HEK293 (cell line): ENCODE results near the gene AGFG1.

Experiments
- CTCF ChIA-PET: fragments of 350-600 bp; formaldehyde crosslinking; extraction: SDS; loops from one replicate; lab custom pipeline; 2021; ENCODE audit warnings: antibody characterized with exemption; lab: Yijun Ruan, JAX
- POLR2A ChIA-PET: fragments of 300-600 bp; formaldehyde crosslinking; extraction: SDS; loops from one replicate; lab custom pipeline; 2020; ENCODE audit warnings: antibody characterized with exemption, inconsistent platforms; lab: Yijun Ruan, JAX
- H3K27ac ChIP-seq: fragments of 200-500 bp; sonication (Bioruptor generic); 2 replicates; pipeline ENCODE4 v1.5.1; 2014; ENCODE audit warnings: low read depth, low read length, control low read depth, inconsistent platforms; ENCODE audit errors: extremely low read depth
- H3K36me3 ChIP-seq, 2 experiments: fragments of 200-500 bp in 1 of 2; sonication (Bioruptor generic) in 1 of 2; 1 replicate in 1 of 2; 2 replicates in 1 of 2; pipeline ENCODE4 v1.5.1; 2014 to 2017; ENCODE audit warnings: inconsistent platforms in 2 of 2, low read length in 2 of 2; ENCODE audit not compliant: control insufficient read depth in 2 of 2, insufficient read depth in 1 of 2
- H3K4me1 ChIP-seq: fragments of 200-500 bp; sonication (Bioruptor generic); 2 replicates; pipeline ENCODE4 v1.5.1; 2014; ENCODE audit warnings: mild to moderate bottlenecking, low read length, inconsistent platforms; ENCODE audit not compliant: control insufficient read depth, insufficient read depth
- H3K4me3 ChIP-seq: 2 replicates; pipeline ENCODE4 v1.5.1; 2011; ENCODE audit warnings: low read depth, mild to moderate bottlenecking, control low read depth, low read length, moderate library complexity
- H3K9me3 ChIP-seq: fragments of 200-500 bp; sonication (Bioruptor generic); 2 replicates; pipeline ENCODE4 v1.5.1; 2014; ENCODE audit warnings: low read depth, low read length, inconsistent platforms; ENCODE audit not compliant: control insufficient read depth, insufficient read depth
- BCL11B ChIP-seq: fragments of 450-650 bp; formaldehyde crosslinking; IDR thresholded peaks from 2 replicates; pipeline ENCODE4 v1.5.1; 2016; ENCODE audit warnings: low read depth, missing biosample characterization, missing genetic modification characterization
- EGR2 ChIP-seq: fragments of 450-650 bp; formaldehyde crosslinking; IDR thresholded peaks from 2 replicates; pipeline ENCODE4 v1.5.1; 2016; ENCODE audit warnings: low read depth, missing biosample characterization, missing genetic modification characterization
- HOXD13 ChIP-seq: sonication (generic); formaldehyde crosslinking; IDR thresholded peaks from 2 replicates; pipeline ENCODE4 v1.8.0; 2022; ENCODE audit warnings: missing genetic modification reagents, borderline replicate concordance
- IKZF3 ChIP-seq: fragments of 450-650 bp; IDR thresholded peaks from 2 replicates; pipeline ENCODE4 v1.5.0; 2018; ENCODE audit warnings: missing biosample characterization, mild to moderate bottlenecking, missing genetic modification characterization, moderate library complexity
- SCRT1 ChIP-seq: fragments of 450-650 bp; formaldehyde crosslinking; IDR thresholded peaks from 2 replicates; pipeline ENCODE4 v1.5.1; 2016; ENCODE audit warnings: missing biosample characterization, missing genetic modification characterization, borderline replicate concordance
- ZBTB1 ChIP-seq: fragments of 450-650 bp; formaldehyde crosslinking; IDR thresholded peaks from 2 replicates; pipeline ENCODE4 v1.5.1; 2016; ENCODE audit warnings: missing biosample characterization, missing genetic modification characterization
- ZFP37 ChIP-seq: fragments of 450-650 bp; formaldehyde crosslinking; IDR thresholded peaks from 2 replicates; pipeline ENCODE4 v1.5.1; 2016; ENCODE audit warnings: missing biosample characterization, missing genetic modification characterization
- ZNF140 ChIP-seq: fragments of 450-650 bp; formaldehyde crosslinking; IDR thresholded peaks from 2 replicates; pipeline ENCODE4 v1.5.1; 2016; ENCODE audit warnings: missing biosample characterization, missing genetic modification characterization
- ZNF146 ChIP-seq: fragments of 450-650 bp; formaldehyde crosslinking; IDR thresholded peaks from 2 replicates; pipeline ENCODE4 v1.5.1; 2016; ENCODE audit warnings: missing biosample characterization, missing genetic modification characterization
- ZNF169 ChIP-seq: fragments of 450-650 bp; formaldehyde crosslinking; IDR thresholded peaks from 2 replicates; pipeline ENCODE4 v1.5.1; 2016; ENCODE audit warnings: missing biosample characterization, missing genetic modification characterization
- ZNF2 ChIP-seq: fragments of 450-650 bp; formaldehyde crosslinking; IDR thresholded peaks from 2 replicates; pipeline ENCODE4 v1.5.1; 2016; ENCODE audit warnings: missing biosample characterization, missing genetic modification characterization
- ZNF292 ChIP-seq: fragments of 450-650 bp; formaldehyde crosslinking; IDR thresholded peaks from 2 replicates; pipeline ENCODE4 v1.5.1; 2016; ENCODE audit warnings: low read depth, missing biosample characterization, missing genetic modification characterization, borderline replicate concordance
- ZNF354C ChIP-seq: fragments of 450-650 bp; formaldehyde crosslinking; IDR thresholded peaks from 2 replicates; pipeline ENCODE4 v1.5.1; 2016; ENCODE audit warnings: missing biosample characterization, missing genetic modification characterization, low read depth, borderline replicate concordance
- ZNF394 ChIP-seq: fragments of 450-650 bp; formaldehyde crosslinking; IDR thresholded peaks from 2 replicates; pipeline ENCODE4 v1.5.1; 2016; ENCODE audit warnings: missing biosample characterization, missing genetic modification characterization, mild to moderate bottlenecking, moderate library complexity, borderline replicate concordance
- ZNF423 ChIP-seq: fragments of 450-650 bp; formaldehyde crosslinking; IDR thresholded peaks from 2 replicates; pipeline ENCODE4 v1.5.1; 2016; ENCODE audit warnings: missing biosample characterization, missing genetic modification characterization
- ZNF426 ChIP-seq: fragments of 450-650 bp; formaldehyde crosslinking; IDR thresholded peaks from 2 replicates; pipeline ENCODE4 v1.5.1; 2017; ENCODE audit warnings: missing biosample characterization, missing genetic modification characterization, mild to moderate bottlenecking, inconsistent platforms, moderate library complexity
- ZNF529 ChIP-seq: fragments of 450-650 bp; formaldehyde crosslinking; IDR thresholded peaks from 2 replicates; pipeline ENCODE4 v1.5.1; 2017; ENCODE audit warnings: missing genetic modification characterization, missing biosample characterization; ENCODE audit not compliant: insufficient replicate concordance
- ZNF629 ChIP-seq: fragments of 450-650 bp; formaldehyde crosslinking; IDR thresholded peaks from 2 replicates; pipeline ENCODE4 v1.5.1; 2017; ENCODE audit warnings: missing biosample characterization, missing genetic modification characterization
- ZNF670 ChIP-seq: fragments of 450-650 bp; formaldehyde crosslinking; IDR thresholded peaks from 2 replicates; pipeline ENCODE4 v1.5.1; 2016; ENCODE audit warnings: missing biosample characterization, missing genetic modification characterization, low read depth
- TF ChIP-seq, protein P1 (sequence below): fragments of 450-650 bp; formaldehyde crosslinking; IDR thresholded peaks from 2 replicates; pipeline ENCODE4 v1.5.1; 2017; ENCODE audit warnings: missing biosample characterization, missing genetic modification characterization
- TF ChIP-seq, protein P2 (sequence below): fragments of 450-650 bp; formaldehyde crosslinking; IDR thresholded peaks from 2 replicates; pipeline ENCODE4 v1.5.1; 2016; ENCODE audit warnings: missing biosample characterization, missing genetic modification characterization
- TF ChIP-seq, protein P3 (sequence below): fragments of 450-650 bp; formaldehyde crosslinking; IDR thresholded peaks from 2 replicates; pipeline ENCODE4 v1.5.1; 2017; ENCODE audit warnings: missing biosample characterization, missing genetic modification characterization
- TF ChIP-seq, protein P4 (sequence below): fragments of 450-650 bp; IDR thresholded peaks from 2 replicates; pipeline ENCODE4 v1.5.1; 2018; ENCODE audit warnings: missing biosample characterization, mild to moderate bottlenecking, missing genetic modification characterization

AGFG1 gene

DNA sequence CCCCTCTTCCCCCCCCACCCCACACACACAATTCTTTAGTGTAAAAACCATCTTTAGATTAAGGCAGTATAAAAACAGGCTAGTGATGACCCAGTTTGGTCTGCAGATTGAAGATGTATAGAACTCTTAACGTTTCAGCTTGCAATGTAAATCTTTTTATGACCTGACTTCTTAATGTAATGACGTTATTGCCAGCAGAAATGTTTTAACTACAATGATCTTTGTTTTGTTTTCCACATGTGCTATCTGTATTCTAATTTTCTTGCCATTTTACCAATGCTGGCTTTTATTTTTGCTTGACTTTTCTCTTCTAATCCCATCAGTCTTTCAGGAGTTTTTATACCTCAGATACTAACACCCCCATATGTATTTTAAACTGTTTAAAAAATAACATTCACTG, 25.2 kb downstream of the AGFG1 start (continued):
- TF ChIP-seq, protein P1, sequence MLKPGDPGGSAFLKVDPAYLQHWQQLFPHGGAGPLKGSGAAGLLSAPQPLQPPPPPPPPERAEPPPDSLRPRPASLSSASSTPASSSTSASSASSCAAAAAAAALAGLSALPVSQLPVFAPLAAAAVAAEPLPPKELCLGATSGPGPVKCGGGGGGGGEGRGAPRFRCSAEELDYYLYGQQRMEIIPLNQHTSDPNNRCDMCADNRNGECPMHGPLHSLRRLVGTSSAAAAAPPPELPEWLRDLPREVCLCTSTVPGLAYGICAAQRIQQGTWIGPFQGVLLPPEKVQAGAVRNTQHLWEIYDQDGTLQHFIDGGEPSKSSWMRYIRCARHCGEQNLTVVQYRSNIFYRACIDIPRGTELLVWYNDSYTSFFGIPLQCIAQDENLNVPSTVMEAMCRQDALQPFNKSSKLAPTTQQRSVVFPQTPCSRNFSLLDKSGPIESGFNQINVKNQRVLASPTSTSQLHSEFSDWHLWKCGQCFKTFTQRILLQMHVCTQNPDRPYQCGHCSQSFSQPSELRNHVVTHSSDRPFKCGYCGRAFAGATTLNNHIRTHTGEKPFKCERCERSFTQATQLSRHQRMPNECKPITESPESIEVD (tag by site-specific recombination), result peak; percentile 81
- TF ChIP-seq EGR2 (tag by site-specific recombination) (no peak), BCL11B (tag by site-specific recombination) (no peak), IKZF3 (tag by site-specific recombination) (no peak), HOXD13 (CRISPR knock-in tag) (no peak), ZBTB1 (tag by site-specific recombination) (no peak), ZNF140 (tag by site-specific recombination) (no peak), ZNF2 (tag by site-specific recombination) (no peak), ZNF629 (tag by site-specific recombination) (peak; percentile 62)
- TF ChIP-seq, protein P2, sequence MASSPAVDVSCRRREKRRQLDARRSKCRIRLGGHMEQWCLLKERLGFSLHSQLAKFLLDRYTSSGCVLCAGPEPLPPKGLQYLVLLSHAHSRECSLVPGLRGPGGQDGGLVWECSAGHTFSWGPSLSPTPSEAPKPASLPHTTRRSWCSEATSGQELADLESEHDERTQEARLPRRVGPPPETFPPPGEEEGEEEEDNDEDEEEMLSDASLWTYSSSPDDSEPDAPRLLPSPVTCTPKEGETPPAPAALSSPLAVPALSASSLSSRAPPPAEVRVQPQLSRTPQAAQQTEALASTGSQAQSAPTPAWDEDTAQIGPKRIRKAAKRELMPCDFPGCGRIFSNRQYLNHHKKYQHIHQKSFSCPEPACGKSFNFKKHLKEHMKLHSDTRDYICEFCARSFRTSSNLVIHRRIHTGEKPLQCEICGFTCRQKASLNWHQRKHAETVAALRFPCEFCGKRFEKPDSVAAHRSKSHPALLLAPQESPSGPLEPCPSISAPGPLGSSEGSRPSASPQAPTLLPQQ (tag by site-specific recombination), result no peak
- TF ChIP-seq, protein P3, sequence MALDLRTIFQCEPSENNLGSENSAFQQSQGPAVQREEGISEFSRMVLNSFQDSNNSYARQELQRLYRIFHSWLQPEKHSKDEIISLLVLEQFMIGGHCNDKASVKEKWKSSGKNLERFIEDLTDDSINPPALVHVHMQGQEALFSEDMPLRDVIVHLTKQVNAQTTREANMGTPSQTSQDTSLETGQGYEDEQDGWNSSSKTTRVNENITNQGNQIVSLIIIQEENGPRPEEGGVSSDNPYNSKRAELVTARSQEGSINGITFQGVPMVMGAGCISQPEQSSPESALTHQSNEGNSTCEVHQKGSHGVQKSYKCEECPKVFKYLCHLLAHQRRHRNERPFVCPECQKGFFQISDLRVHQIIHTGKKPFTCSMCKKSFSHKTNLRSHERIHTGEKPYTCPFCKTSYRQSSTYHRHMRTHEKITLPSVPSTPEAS (tag by site-specific recombination), result no peak
- TF ChIP-seq, protein P4, sequence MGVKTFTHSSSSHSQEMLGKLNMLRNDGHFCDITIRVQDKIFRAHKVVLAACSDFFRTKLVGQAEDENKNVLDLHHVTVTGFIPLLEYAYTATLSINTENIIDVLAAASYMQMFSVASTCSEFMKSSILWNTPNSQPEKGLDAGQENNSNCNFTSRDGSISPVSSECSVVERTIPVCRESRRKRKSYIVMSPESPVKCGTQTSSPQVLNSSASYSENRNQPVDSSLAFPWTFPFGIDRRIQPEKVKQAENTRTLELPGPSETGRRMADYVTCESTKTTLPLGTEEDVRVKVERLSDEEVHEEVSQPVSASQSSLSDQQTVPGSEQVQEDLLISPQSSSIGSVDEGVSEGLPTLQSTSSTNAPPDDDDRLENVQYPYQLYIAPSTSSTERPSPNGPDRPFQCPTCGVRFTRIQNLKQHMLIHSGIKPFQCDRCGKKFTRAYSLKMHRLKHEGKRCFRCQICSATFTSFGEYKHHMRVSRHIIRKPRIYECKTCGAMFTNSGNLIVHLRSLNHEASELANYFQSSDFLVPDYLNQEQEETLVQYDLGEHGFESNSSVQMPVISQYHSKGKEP, result no peak

DNA sequence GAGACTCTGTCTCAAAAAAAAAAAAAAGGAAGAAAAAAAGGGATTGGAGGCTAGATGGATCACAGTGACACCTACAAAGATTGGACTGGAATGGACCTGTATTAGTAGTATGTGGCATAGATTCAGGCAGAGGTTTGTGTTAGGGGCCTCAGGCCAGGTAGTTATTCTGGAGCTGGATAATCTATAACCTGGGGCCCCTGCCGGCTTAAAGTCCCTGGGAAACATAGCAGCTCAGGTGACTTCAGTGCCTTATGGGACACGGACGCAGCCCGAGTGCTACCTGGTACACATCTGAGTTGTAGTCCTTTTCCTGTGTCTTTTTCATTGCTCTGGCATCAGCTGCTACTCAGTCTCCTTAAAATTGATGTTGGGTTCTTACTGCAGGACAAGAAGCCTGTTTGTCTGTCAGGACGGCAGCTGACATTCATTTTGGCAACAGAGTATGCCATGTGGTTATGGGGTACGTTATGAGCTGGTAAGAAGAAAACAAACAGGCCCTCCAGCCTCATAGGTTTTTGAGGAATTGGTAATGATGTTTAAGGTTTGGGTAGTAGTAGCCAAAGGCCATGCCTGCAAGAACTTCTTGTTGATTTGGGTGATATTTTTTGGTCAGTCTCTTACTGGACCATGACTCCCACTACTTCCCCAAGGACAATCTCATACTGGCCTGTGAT, 27.8 kb downstream of the AGFG1 start:
- CTCF ChIA-PET, result interaction anchor here (0.8 kb wide), 2 partner anchors 20 to 21 kb away, joined by 3 read pairs; no protein-coding TSS in a partner anchor
- Histone ChIP-seq H3K27ac (no peak overlapping the region), H3K4me1 (peaks cover 9% of the 10 kb centered on the region; the same call in 1 of the 2 replicates)
- POLR2A ChIA-PET, result no interaction called here
- TF ChIP-seq ZNF670 (tag by site-specific recombination) (no peak), ZNF423 (no peak)
- TF ChIP-seq, all 188 proteins: peak for 0
- Histone ChIP-seq H3K9me3 (no peaks in the 10 kb centered on the region), H3K36me3 (peaks cover 4 to 7% of the 10 kb centered on the region in 2 experiments; a peak in 2 of 3 replicates), H3K4me3 (no peak overlapping the region)

DNA sequence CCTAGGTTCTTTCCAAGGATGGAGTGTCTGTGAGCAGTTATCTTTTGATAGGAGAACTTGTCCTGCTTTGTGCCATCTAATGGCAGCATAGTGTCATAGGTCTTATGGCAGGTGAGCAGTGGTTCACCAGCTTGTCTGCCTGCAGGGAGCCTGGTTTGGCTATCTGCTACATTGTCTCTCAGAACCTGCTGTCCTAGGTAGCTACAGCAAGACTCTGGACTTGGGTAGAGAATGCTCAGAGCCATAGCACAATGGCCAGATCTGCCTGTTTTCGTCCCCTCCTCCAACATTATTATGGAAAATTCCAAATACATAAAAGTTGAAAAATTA, 28.3 kb downstream of the AGFG1 start:
- H3K36me3 ChIP-seq, result peaks cover 4 to 5% of the 10 kb centered on the region in 2 experiments; a peak in 2 of 3 replicates
- TF ChIP-seq ZNF292 (no peak), ZNF146 (tag by site-specific recombination) (no peak), ZNF529 (tag by site-specific recombination) (no peak), ZFP37 (no peak), SCRT1 (no peak), ZNF426 (no peak), ZNF354C (no peak), ZNF394 (tag by site-specific recombination) (no peak), ZNF169 (tag by site-specific recombination) (no peak)
- H3K4me1 ChIP-seq, result peaks cover 9% of the 10 kb centered on the region; the same call in 1 of the 2 replicates
- no peak overlapping the region for H3K27ac ChIP-seq
- CTCF ChIA-PET, result interaction anchor here (0.8 kb wide), 1 partner anchor 22 kb away, joined by 3 read pairs; no protein-coding TSS in a partner anchor
- POLR2A ChIA-PET, result no interaction called here
- H3K4me3 ChIP-seq, result no peak overlapping the region
- H3K9me3 ChIP-seq, result no peaks in the 10 kb centered on the region
